UCSD-AML1 (cell line): ENCODE data around the gene PRPSAP2.
"Not testable (repeated sequence)": the region's sequence is repeated elsewhere in the genome, so short reads cannot be mapped to it uniquely, and the experiment has no call there.

Source experiments
- DNase-seq: peaks from one replicate; lab custom pipeline; 2025; ENCODE audit not compliant: unreplicated experiment; lab: John Stamatoyannopoulos, UW

PRPSAP2 gene

GRCh38 chr17:18888766-18889290 lies 30.9 kb downstream of the PRPSAP2 start:
- DNase-seq, result no peak

GRCh38 chr17:18889658-18890057 lies 31.7 kb downstream of the PRPSAP2 start:
- no peak for DNase-seq

DNA sequence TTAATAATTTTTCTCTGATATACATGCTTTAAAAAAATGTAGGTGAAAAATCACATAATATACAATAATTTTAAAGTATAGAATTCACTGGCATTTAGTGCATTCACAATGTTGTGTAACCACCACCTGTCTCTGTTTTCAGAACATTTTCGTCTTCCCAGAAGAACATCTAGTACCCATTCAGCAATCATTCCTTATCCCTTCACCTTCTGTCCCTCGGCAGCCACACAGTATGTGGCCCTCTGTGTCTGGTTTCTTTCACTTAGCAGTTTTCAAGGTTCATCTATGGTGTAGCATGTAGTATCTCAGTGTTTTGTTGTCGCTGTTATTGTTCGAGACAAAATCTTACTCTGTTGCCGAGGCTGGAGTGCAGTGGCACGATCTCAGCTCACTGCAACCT lies 33.6 kb downstream of the PRPSAP2 start:
- DNase-seq, result no peak

DNA sequence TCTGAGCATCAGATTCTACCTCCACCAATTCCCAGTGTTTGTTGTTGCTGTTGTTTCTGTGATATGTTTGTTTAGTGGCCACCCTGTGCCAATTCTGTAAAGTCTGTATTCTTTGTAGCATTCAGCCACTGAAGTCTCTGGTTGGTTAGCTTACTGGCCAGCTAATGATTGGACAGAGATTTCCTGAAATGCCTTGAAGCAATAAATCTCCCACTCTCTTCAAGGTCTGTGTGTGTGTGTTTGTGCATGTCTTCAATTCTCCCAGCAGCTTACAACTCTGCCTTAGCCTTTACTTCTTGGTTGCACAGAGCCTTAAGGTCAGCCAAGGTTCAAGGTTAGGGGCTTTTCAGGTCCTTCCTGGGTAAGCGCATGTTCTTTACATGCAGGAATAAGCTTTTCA lies 38.2 kb downstream of the PRPSAP2 start:
- no peak for DNase-seq

DNA sequence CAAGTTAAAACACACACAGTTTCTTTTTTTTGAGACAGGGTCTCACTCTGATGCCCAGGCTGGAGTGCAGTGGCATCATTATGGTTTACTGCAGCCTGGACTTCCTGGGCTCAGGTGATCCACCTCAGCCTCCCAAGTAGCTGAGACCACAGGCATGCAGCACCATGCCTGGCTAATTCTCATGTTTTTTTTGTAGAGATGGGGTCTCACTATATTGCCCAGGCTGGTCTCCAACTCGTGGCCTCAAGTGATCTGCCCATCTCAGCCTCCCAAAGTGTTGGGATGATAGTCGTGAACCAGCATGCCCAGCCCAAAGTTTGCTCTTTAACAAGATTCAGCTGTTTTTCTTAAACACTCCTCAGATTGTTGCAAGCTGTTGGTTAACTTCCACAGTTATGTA lies 39.0 kb downstream of the PRPSAP2 start:
- no peak for DNase-seq

- DNase-seq, result no peak
These were observed 46.6 kb downstream of the PRPSAP2 start for GRCh38 chr17:18904482-18904881.

DNA sequence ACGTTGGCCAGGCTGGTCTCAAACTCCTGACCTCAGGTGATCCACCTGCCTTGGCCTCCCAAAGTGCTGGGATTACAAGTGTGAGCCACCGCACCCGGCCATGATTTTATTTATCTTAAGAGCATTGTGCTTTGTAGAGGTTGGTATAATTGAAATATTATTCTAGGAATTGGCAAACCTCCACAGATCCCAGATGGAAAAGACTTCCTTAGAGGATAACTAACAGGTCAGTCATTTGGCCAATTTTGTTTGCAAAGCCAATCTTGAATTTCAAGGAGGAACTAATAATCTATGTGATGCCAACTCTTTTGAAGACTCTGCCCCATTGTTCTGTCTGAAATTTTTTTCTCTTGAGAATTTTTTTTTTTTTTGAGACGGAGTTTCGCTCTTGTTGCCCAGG lies 47.3 kb downstream of the PRPSAP2 start:
- DNase-seq, result no peak

GRCh38 chr17:18910326-18910725 lies 52.4 kb downstream of the PRPSAP2 start:
- DNase-seq, result no peak

GRCh38 chr17:18910881-18911280 lies 53.0 kb downstream of the PRPSAP2 start:
- no peak for DNase-seq

DNA sequence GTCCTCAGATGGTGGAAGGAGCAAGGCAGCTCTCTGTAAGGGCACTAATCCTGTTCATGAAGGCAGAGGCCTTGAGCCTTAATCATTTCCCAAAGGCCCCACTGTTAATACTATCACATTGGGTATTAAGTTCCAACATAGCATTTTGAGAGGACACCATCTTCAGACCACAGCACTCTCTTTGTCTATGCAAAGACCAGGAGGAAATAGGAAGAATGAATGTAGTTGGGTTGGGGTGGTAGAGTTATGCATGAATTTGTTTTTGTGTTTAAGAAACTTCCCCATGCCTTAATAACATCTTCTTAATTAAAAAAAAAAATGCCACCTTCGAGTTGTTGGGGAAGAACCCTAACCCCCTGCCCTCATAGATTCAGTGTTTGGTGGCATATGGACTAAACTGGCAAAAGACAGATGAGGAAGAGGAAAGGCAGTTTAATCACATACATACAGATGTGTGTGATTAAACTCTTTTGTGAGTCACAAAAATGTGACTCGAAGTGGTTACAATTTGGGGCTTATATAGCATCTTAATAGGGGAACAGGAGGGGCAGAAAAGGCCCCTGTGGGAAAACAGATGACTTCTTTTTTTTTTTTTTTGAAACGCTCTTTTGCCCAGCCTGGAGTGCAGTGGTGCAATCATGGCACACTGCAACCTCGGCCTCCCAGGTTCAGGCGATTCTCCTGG lies 59.0 kb downstream of the PRPSAP2 start:
- no peak for DNase-seq

GRCh38 chr17:18917506-18918032 lies 59.6 kb downstream of the PRPSAP2 start:
- DNase-seq, result no peak

DNA sequence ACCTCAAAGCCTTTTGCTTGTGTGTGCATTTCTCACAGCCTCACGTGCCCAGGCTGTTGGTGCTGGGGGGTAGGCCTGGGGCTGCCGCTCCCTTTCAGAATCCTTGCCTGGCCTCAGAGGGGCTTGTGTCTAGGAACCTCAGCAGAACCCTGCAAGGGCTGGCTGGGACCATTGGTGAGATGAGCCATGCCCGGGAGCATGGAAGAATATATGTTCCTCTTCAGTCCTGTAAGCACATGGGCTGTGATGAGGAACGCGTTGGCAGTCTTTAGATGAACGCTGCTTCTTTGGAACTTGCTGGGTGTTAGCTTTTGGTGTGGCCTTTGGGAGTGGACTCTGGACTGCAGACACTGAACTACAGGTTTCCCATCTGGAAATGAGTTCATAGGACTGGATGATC lies 62.0 kb downstream of the PRPSAP2 start:
- DNase-seq, result no peak

GRCh38 chr17:18920911-18921441 lies 63.0 kb downstream of the PRPSAP2 start:
- no peak for DNase-seq

- DNase-seq, result no peak
These were observed 63.6 kb downstream of the PRPSAP2 start for GRCh38 chr17:18921485-18921884.

- no peak for DNase-seq
These were observed 64.1 kb downstream of the PRPSAP2 start for GRCh38 chr17:18921912-18922451.

GRCh38 chr17:18922596-18922995 lies 64.7 kb downstream of the PRPSAP2 start:
- DNase-seq, result not testable (repeated sequence)

GRCh38 chr17:18925187-18925586 lies 67.3 kb downstream of the PRPSAP2 start:
- no peak for DNase-seq

- DNase-seq, result no peak
These were observed 70.7 kb downstream of the PRPSAP2 start for GRCh38 chr17:18928628-18929125.

DNA sequence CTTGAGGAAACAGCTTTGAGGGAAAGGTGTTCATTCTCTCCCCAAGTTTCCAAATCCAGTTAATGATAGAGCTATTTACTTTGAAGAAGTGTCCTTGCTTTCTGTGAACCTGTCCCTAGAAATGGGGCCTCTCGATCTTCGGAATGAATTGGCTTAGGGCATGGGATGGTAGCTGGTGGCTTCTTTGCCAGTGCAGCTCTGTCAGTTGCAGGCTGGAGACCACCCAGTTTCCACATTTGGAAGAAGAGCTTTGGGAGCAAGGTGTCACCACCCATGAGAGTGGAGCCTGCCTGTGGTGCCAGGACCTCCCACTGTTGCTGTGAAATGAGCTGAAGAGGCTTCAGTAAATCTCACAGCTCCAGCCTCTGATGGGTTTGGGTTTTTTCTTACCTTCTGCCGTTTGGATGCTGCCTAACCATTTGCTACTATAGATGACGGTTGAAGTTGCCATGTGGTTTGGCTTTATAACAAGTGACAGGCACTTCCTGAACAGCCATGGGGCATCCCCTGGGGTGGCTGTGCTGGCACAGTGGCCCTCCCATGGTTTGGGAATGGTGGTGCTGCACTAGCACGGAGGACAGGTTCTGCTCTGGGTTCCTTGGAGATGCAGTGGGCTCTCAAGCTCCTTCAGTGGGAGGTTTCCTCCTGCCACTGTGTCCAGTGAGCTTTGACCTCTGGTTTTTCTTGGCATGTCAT lies 74.6 kb downstream of the PRPSAP2 start:
- DNase-seq, result no peak

- no peak for DNase-seq
These were observed 75.4 kb downstream of the PRPSAP2 start for GRCh38 chr17:18933102-18934058.
